ENCODE measurements around the gene ERFE. TPM values are rescaled to one million over a fixed set of nuclear protein-coding genes. Genes with fewer than 3 reads are reported as not detected.

Gene ERFE
- total and polyA plus RNA-seq, 10 of the 15 experiments (the other 5 are each of a cell fraction or from before 2014, with no cell fraction given), result not detected

- ChIA-PET RAD21 (ENCODE audit: unreplicated experiment) (no interaction called here), SMC1A (ENCODE audit: uncharacterized antibody, unreplicated experiment) (no interaction called here), CTCF (no interaction called here), POLR2A (no interaction called here)
- Histone ChIP-seq H3K36me3 (ENCODE audit: control insufficient read depth in 2 of 2, insufficient read depth in 2 of 2, low read length in 1 of 2) (peaks cover 6 to 10% of the 10 kb centered on the region in 2 experiments), H3K4me1 (ENCODE audit: control insufficient read depth, insufficient read depth, low read length) (no peaks in the 10 kb centered on the region), H2AFZ (ENCODE audit: control insufficient read depth, low read depth, low read length) (no peak overlapping the region), H3K9me3 (replicated peaks; ENCODE audit: control insufficient read depth, insufficient read depth, low read length) (no peaks in the 10 kb centered on the region), H3K9ac (ENCODE audit: control insufficient read depth, insufficient read depth, low read length) (no peak overlapping the region), H4K20me1 (ENCODE audit: control insufficient read depth, insufficient read depth) (no peaks in the 10 kb centered on the region; the same call in 1 of the 2 replicates), H3K27ac (ENCODE audit: control insufficient read depth, insufficient read depth) (no peak overlapping the region), H3K4me2 (ENCODE audit: control insufficient read depth, insufficient read depth) (no peak overlapping the region), H3K79me2 (ENCODE audit: control insufficient read depth, insufficient read depth, low read length) (no peaks in the 10 kb centered on the region), H3K27me3 (replicated peaks in 1 of 2; ENCODE audit: control insufficient read depth in 2 of 2, insufficient read depth in 2 of 2, low read length in 1 of 2) (peaks cover 0 to 5% of the 10 kb centered on the region in 2 experiments; a peak in 2 of 4 replicates), H3K4me3 (no peak overlapping the region)
- no TSS peak for BruUV-seq (replicated peaks)
- intact Hi-C loops (cut with micrococcal nuclease; ENCODE audit: unreplicated experiment), result no loop called here
- no peak for TF ChIP-seq PBX3 (IDR thresholded peaks at IDR 0.05; ENCODE audit: insufficient replicate concordance, low read depth, low read length)
- TF ChIP-seq POLR2AphosphoS5 (IDR thresholded peaks at IDR 0.05; ENCODE audit: low read length), result no peak
- TF ChIP-seq CBX3 (IDR thresholded peaks at IDR 0.05; ENCODE audit: borderline replicate concordance, low read depth), result no peak
- no peak for TF ChIP-seq NFXL1 (IDR thresholded peaks at IDR 0.05; ENCODE audit: borderline replicate concordance)
- TF ChIP-seq ZNF687 (IDR thresholded peaks at IDR 0.05), result no peak
- no peak for TF ChIP-seq EP300 (IDR thresholded peaks at IDR 0.05; ENCODE audit: borderline replicate concordance in 1 of 2, control insufficient read depth in 1 of 2, low read depth in 2 of 2, low read length in 2 of 2)
- TF ChIP-seq SPI1 (IDR thresholded peaks at IDR 0.05; ENCODE audit: borderline replicate concordance, insufficient read depth, low read depth, low read length), result no peak
- no peak for TF ChIP-seq STAT1 (conservative IDR thresholded peaks at IDR 0.05)
- no peak for TF ChIP-seq MEF2A (IDR thresholded peaks at IDR 0.05; ENCODE audit: insufficient read depth, low read depth, low read length)
- TF ChIP-seq EZH2 (IDR thresholded peaks at IDR 0.05; ENCODE audit: borderline replicate concordance, control insufficient read depth, low read depth, low read length), result no peak
- TF ChIP-seq NFIC (IDR thresholded peaks at IDR 0.05; ENCODE audit: low read depth, low read length), result no peak
- no peak for TF ChIP-seq MLLT1 (IDR thresholded peaks at IDR 0.05)
- no peak for TF ChIP-seq CHD4 (IDR thresholded peaks at IDR 0.05)
- no peak for TF ChIP-seq ZNF274 (IDR thresholded peaks at IDR 0.05; ENCODE audit: insufficient read depth, insufficient read length)
- no peak for TF ChIP-seq ZNF622 (IDR thresholded peaks at IDR 0.05)
- TF ChIP-seq TARDBP (IDR thresholded peaks at IDR 0.05; ENCODE audit: borderline replicate concordance), result no peak
- ATAC-seq (no peak), DNase-seq (ENCODE audit: low read depth, low spot score) (no peak), FAIRE-seq (no peak)
- in situ Hi-C loops (cut with MboI), result no loop called here
- WGBS (ENCODE audit: insufficient coverage, insufficient replicate concordance, low lambda C conversion rate, missing lambda C conversion rate), result 97% methylated on average over 8 of the region's 8 CpGs
Observed at GRCh38 chr2:238167761-238168160, 9.0 kb downstream of the ERFE start.

All from GM12878 (cell line).